Loucy (cell line): ENCODE measurements around the gene GSS.

Experiments
- H2AFZ ChIP-seq: fragments of 200-600 bp; sonication (generic); 2 replicates; pipeline ENCODE4 v1.6.0; 2016; ENCODE audit warnings: antibody characterized with exemption, mild to moderate bottlenecking, low read length, moderate library complexity
- H3F3A ChIP-seq: fragments of 200-600 bp; 2 replicates; pipeline ENCODE4 v1.6.0; 2016; ENCODE audit warnings: antibody characterized with exemption, low read depth, mild to moderate bottlenecking
- H3K27me3 ChIP-seq: fragments of 200-600 bp; sonication (generic); 2 replicates; pipeline ENCODE4 v1.6.1; 2014; ENCODE audit warnings: low read length, mild to moderate bottlenecking; ENCODE audit not compliant: insufficient read depth, poor library complexity, severe bottlenecking
- H3K36me3 ChIP-seq: fragments of 200-600 bp; sonication (generic); 2 replicates; pipeline ENCODE4 v1.6.1; 2016; ENCODE audit warnings: low read length; ENCODE audit not compliant: insufficient read depth
- H3K4me1 ChIP-seq: fragments of 200-600 bp; sonication (generic); 2 replicates; pipeline ENCODE4 v1.5.1; 2014; ENCODE audit warnings: low read length, mild to moderate bottlenecking; ENCODE audit not compliant: insufficient read depth, poor library complexity, severe bottlenecking
- H3K4me2 ChIP-seq: fragments of 200-600 bp; sonication (generic); 2 replicates; pipeline ENCODE4 v1.6.0; 2014; ENCODE audit warnings: antibody characterized with exemption, low read length, low read depth, mild to moderate bottlenecking; ENCODE audit not compliant: poor library complexity, severe bottlenecking
- H3K4me3 ChIP-seq: fragments of 200-600 bp; sonication (generic); 2 replicates; pipeline ENCODE4 v1.5.1; 2014; ENCODE audit warnings: low read length, mild to moderate bottlenecking, mixed read lengths; ENCODE audit not compliant: poor library complexity, severe bottlenecking
- H3K79me2 ChIP-seq: fragments of 200-600 bp; sonication (generic); 2 replicates; pipeline ENCODE4 v1.6.1; 2014; ENCODE audit warnings: low read length; ENCODE audit not compliant: insufficient read depth
- H3K9ac ChIP-seq: fragments of 200-600 bp; sonication (generic); 2 replicates; pipeline ENCODE4 v1.6.0; 2014; ENCODE audit warnings: mild to moderate bottlenecking, low read depth, low read length, moderate library complexity; ENCODE audit not compliant: poor library complexity, severe bottlenecking
- H3K9me2 ChIP-seq: fragments of 200-600 bp; sonication (generic); replicated peaks from 2 replicates; pipeline ENCODE4 v1.6.1; 2016; ENCODE audit warnings: low read depth, low read length, mixed read lengths
- H3K9me3 ChIP-seq: fragments of 200-600 bp; sonication (generic); 2 replicates; pipeline ENCODE4 v1.6.1; 2014; ENCODE audit warnings: mild to moderate bottlenecking, antibody characterized with exemption, low read length, low read depth; ENCODE audit not compliant: insufficient read depth
- H4K20me1 ChIP-seq: fragments of 200-600 bp; sonication (generic); 2 replicates; pipeline ENCODE4 v1.6.0; 2014; ENCODE audit warnings: antibody characterized with exemption, low read length, mild to moderate bottlenecking; ENCODE audit not compliant: insufficient read depth, poor library complexity, severe bottlenecking
- CTCF ChIP-seq: fragments of 200-600 bp; sonication (generic); conservative IDR thresholded peaks from 2 replicates; pipeline ENCODE4 v1.5.1; 2014; ENCODE audit warnings: mild to moderate bottlenecking, antibody characterized with exemption, low read length
- EZH2phosphoT487 ChIP-seq: fragments of 200-600 bp; IDR thresholded peaks from 2 replicates; pipeline ENCODE4 v1.6.1; 2018; ENCODE audit warnings: antibody characterized with exemption, mild to moderate bottlenecking, moderate library complexity, borderline replicate concordance

GSS gene

GRCh38 chr20:35003211-35004031 lies 47.8 kb upstream of the GSS start:
- no peak overlapping the region for H3K9ac ChIP-seq
- H3K4me3 ChIP-seq = no peak overlapping the region
- no peaks in the 10 kb centered on the region for H4K20me1 ChIP-seq
- no peaks in the 10 kb centered on the region for H3K79me2 ChIP-seq
- H3K9me2 ChIP-seq = no peaks in the 10 kb centered on the region
- H3K36me3 ChIP-seq = peaks cover 88% of the 10 kb centered on the region; the same call in 1 of the 2 replicates
- H2AFZ ChIP-seq = no peak overlapping the region
- H3K9me3 ChIP-seq = no peaks in the 10 kb centered on the region
- H3K4me1 ChIP-seq = no peaks in the 10 kb centered on the region
- H3F3A ChIP-seq = no peaks in the 10 kb centered on the region
- H3K27me3 ChIP-seq = no peaks in the 10 kb centered on the region
- TF ChIP-seq EZH2phosphoT487 = no peak
- TF ChIP-seq CTCF = no peak
- H3K4me2 ChIP-seq = no peak overlapping the region

GRCh38 chr20:35002426-35003210 lies 47.0 kb upstream of the GSS start:
- H3F3A ChIP-seq = no peaks in the 10 kb centered on the region
- H3K4me1 ChIP-seq = no peaks in the 10 kb centered on the region
- no peak overlapping the region for H3K4me3 ChIP-seq
- H4K20me1 ChIP-seq = no peaks in the 10 kb centered on the region
- H3K4me2 ChIP-seq = no peak overlapping the region
- H3K27me3 ChIP-seq = no peaks in the 10 kb centered on the region
- no peaks in the 10 kb centered on the region for H3K79me2 ChIP-seq
- H3K36me3 ChIP-seq = peaks cover 85% of the 10 kb centered on the region; the same call in 1 of the 2 replicates
- no peak overlapping the region for H2AFZ ChIP-seq
- no peaks in the 10 kb centered on the region for H3K9me3 ChIP-seq
- H3K9me2 ChIP-seq = no peaks in the 10 kb centered on the region
- no peak for TF ChIP-seq CTCF
- TF ChIP-seq EZH2phosphoT487 = no peak
- H3K9ac ChIP-seq = no peak overlapping the region

GRCh38 chr20:35001596-35002362 lies 46.2 kb upstream of the GSS start:
- Histone ChIP-seq H4K20me1 (no peaks in the 10 kb centered on the region), H3K27me3 (no peaks in the 10 kb centered on the region), H3K9ac (no peak overlapping the region), H3K9me3 (no peaks in the 10 kb centered on the region), H3K9me2 (no peaks in the 10 kb centered on the region), H3K4me1 (no peaks in the 10 kb centered on the region), H3K79me2 (no peaks in the 10 kb centered on the region), H3K4me2 (no peak overlapping the region), H3F3A (no peaks in the 10 kb centered on the region), H3K36me3 (peaks cover 77% of the 10 kb centered on the region; the same call in 1 of the 2 replicates), H2AFZ (no peak overlapping the region), H3K4me3 (no peak overlapping the region)
- TF ChIP-seq EZH2phosphoT487 (no peak), CTCF (peak; percentile 25)
